HCT116 (cell line): ENCODE measurements around the gene CCDC146. TPM values are rescaled to one million over a fixed set of nuclear protein-coding genes. Genes with fewer than 3 reads are reported as not detected.

Source experiments
- ATAC-seq: fragments of 200-7000 bp; cut with Tn5 transposase; 2 replicates; pipeline ENCODE4 v1.9.1; 2020; ENCODE audit warnings: mild to moderate bottlenecking, moderate library complexity
- BruUV-seq: library from RNA; stranded (reverse); fragments of 400-500 nt; replicated peaks from 2 replicates; lab custom pipeline; 2021; lab: Mats Ljungman, UMichigan
- CTCF ChIA-PET: fragments of 300-600 bp; sonication (Branson Sonifier 250); formaldehyde crosslinking; loops from one replicate; lab custom pipeline; 2021; ENCODE audit warnings: antibody characterized with exemption; lab: Charles Lee
- POLR2A ChIA-PET: fragments of 300-600, 350-600 bp; sonication (Branson Sonifier 250); formaldehyde crosslinking; loops from one replicate; lab custom pipeline; 2021; ENCODE audit warnings: antibody characterized with exemption; lab: Charles Lee
- RAD21 ChIA-PET, 2 experiments: fragments of 300-600 bp; sonication (Branson Sonifier 250); formaldehyde crosslinking; loops; one replicate each; lab custom pipeline; 2023; ENCODE audit warnings: low total read pairs in 2 of 2; ENCODE audit not compliant: uncharacterized antibody in 2 of 2, unreplicated experiment in 2 of 2, low non-redundant PET in 1 of 2; lab: Charles Lee
- DNase-seq: peaks from one replicate; pipeline ENCODE4 v3.0.0-alpha.2; 2010; ENCODE audit warnings: low read depth, low spot score
- H2AFZ ChIP-seq: fragments of 200-600 bp; shearing (Covaris generic), sonication (generic); 2 replicates; pipeline ENCODE4 v1.6.1; 2017; ENCODE audit warnings: low read depth, mixed run types, mixed read lengths, antibody characterized with exemption, low read length; ENCODE audit not compliant: poor library complexity, severe bottlenecking
- H3K27ac ChIP-seq: 2 replicates; pipeline ENCODE4 v1.5.1; 2012; ENCODE audit warnings: low read depth, low read length
- H3K27me3 ChIP-seq: fragments of 200-600 bp; sonication (generic); 2 replicates; pipeline ENCODE4 v1.6.1; 2016; ENCODE audit warnings: mixed run types, low read length, mixed read lengths; ENCODE audit not compliant: insufficient read depth
- H3K36me3 ChIP-seq, 2 experiments: fragments of 200-500 bp in 1 of 2; fragments of 200-600 bp in 1 of 2; sonication (Bioruptor generic) in 1 of 2; sonication (generic) in 1 of 2; 2 replicates each; pipeline versions ENCODE4 v1.5.1 to v1.6.1; 2014 to 2016; ENCODE audit warnings: low read length in 2 of 2, inconsistent platforms in 1 of 2, mixed read lengths in 1 of 2, mixed run types in 1 of 2; ENCODE audit not compliant: insufficient read depth in 2 of 2, control insufficient read depth in 1 of 2
- H3K4me1 ChIP-seq, 2 experiments: fragments of 200-600 bp in 1 of 2; sonication (generic) in 1 of 2; 2 replicates each; pipeline versions ENCODE4 v1.5.1 to v1.6.1; 2012 to 2017; ENCODE audit warnings: low read length in 2 of 2, inconsistent platforms in 1 of 2, mild to moderate bottlenecking in 1 of 2, mixed read lengths in 1 of 2, mixed run types in 1 of 2, moderate library complexity in 1 of 2; ENCODE audit not compliant: insufficient read depth in 2 of 2, control insufficient read depth in 1 of 2
- H3K4me2 ChIP-seq: fragments of 200-600 bp; sonication (generic); 2 replicates; pipeline ENCODE4 v1.6.1; 2017; ENCODE audit warnings: mixed run types, low read length, mixed read lengths
- H3K4me3 ChIP-seq, 2 experiments: fragments of 200-600 bp in 1 of 2; sonication (generic) in 1 of 2; replicated peaks in 1 of 2; 2 replicates each; pipeline ENCODE4 v1.5.1; 2011 to 2016; ENCODE audit warnings: low read length in 2 of 2, control low read depth in 1 of 2, low read depth in 1 of 2, mild to moderate bottlenecking in 1 of 2, mixed read lengths in 1 of 2, mixed run types in 1 of 2
- H3K79me2 ChIP-seq: fragments of 200-600 bp; sonication (generic); 2 replicates; pipeline ENCODE4 v1.6.1; 2017; ENCODE audit warnings: mild to moderate bottlenecking, mixed run types, low read length, moderate library complexity, mixed read lengths; ENCODE audit not compliant: insufficient read depth
- H3K9ac ChIP-seq: fragments of 200-600 bp; sonication (generic); 2 replicates; pipeline ENCODE4 v1.6.1; 2016; ENCODE audit warnings: low read length, mixed read lengths
- H3K9me2 ChIP-seq: fragments of 200-600 bp; sonication (generic), shearing (Covaris generic); 2 replicates; pipeline ENCODE4 v1.6.1; 2017; ENCODE audit warnings: mixed run types, mild to moderate bottlenecking, moderate library complexity; ENCODE audit not compliant: insufficient read depth
- H3K9me3 ChIP-seq, 2 experiments: fragments of 200-500 bp in 1 of 2; fragments of 200-600 bp in 1 of 2; sonication (Bioruptor generic) in 1 of 2; sonication (generic) in 1 of 2; 2 replicates each; pipeline ENCODE4 v1.6.1; 2014 to 2017; ENCODE audit warnings: low read length in 2 of 2, mixed read lengths in 2 of 2, inconsistent platforms in 1 of 2, low read depth in 1 of 2, mild to moderate bottlenecking in 1 of 2, mixed run types in 1 of 2, moderate library complexity in 1 of 2; ENCODE audit not compliant: control insufficient read depth in 1 of 2, insufficient read depth in 1 of 2
- H4K20me1 ChIP-seq: fragments of 200-600 bp; sonication (generic), shearing (Covaris generic); 2 replicates; pipeline ENCODE4 v1.6.1; 2017; ENCODE audit warnings: mixed run types, mild to moderate bottlenecking, moderate library complexity; ENCODE audit not compliant: insufficient read depth
- ATF3 ChIP-seq: IDR thresholded peaks from 2 replicates; pipeline ENCODE4 v1.6.1; 2012
- CBX3 ChIP-seq: IDR thresholded peaks from 2 replicates; pipeline ENCODE4 v1.6.1; 2012; ENCODE audit warnings: low read depth
- CEBPB ChIP-seq: IDR thresholded peaks from 2 replicates; pipeline ENCODE4 v1.6.1; 2012; ENCODE audit warnings: low read depth
- EGR1 ChIP-seq: IDR thresholded peaks from 2 replicates; pipeline ENCODE4 v1.6.1; 2012; ENCODE audit warnings: low read depth
- ELF1 ChIP-seq: IDR thresholded peaks from 2 replicates; pipeline ENCODE4 v1.6.1; 2012; ENCODE audit warnings: low read depth, borderline replicate concordance
- FOSL1 ChIP-seq: IDR thresholded peaks from 2 replicates; pipeline ENCODE4 v1.6.1; 2012; ENCODE audit warnings: low read depth
- JUND ChIP-seq: IDR thresholded peaks from 2 replicates; pipeline ENCODE4 v1.6.1; 2012
- SIN3A ChIP-seq: IDR thresholded peaks from 2 replicates; pipeline ENCODE4 v1.6.1; 2012; ENCODE audit warnings: low read depth
- SRF ChIP-seq: IDR thresholded peaks from 2 replicates; pipeline ENCODE4 v1.6.1; 2012; ENCODE audit warnings: low read depth
- YY1 ChIP-seq: IDR thresholded peaks from 2 replicates; pipeline ENCODE4 v1.6.1; 2011; ENCODE audit warnings: low read length, low read depth, moderate library complexity, mild to moderate bottlenecking; ENCODE audit not compliant: insufficient replicate concordance; ENCODE audit errors: extremely low read depth
- ZBTB33 ChIP-seq: IDR thresholded peaks from 2 replicates; pipeline ENCODE4 v1.6.1; 2011; ENCODE audit warnings: mild to moderate bottlenecking, low read length, moderate library complexity; ENCODE audit not compliant: insufficient replicate concordance; ENCODE audit errors: extremely low read depth
- ZFX ChIP-seq: fragments of 450-650 bp; IDR thresholded peaks from 2 replicates; pipeline ENCODE4 v1.6.1; 2017
- ZNF274 ChIP-seq: fragments of 200-500 bp; sonication (Bioruptor generic); IDR thresholded peaks from 2 replicates; pipeline ENCODE4 v1.6.1; 2014; ENCODE audit warnings: mild to moderate bottlenecking, low read depth, low read length, inconsistent platforms
- intact Hi-C: fragments of 100-400 bp; cut with micrococcal nuclease; formaldehyde crosslinking; loops from 2 replicates; pipeline ENCODE4 v1.10.0; 2022
- total RNA-seq: library from RNA; stranded (reverse); gene quantifications from one replicate; pipeline ENCODE4 v1.2.1, GENCODE V29; 2021; ENCODE audit not compliant: unreplicated experiment

The CCDC146 gene
- total RNA-seq, 1 experiment from 2014 or later, result 6.3 TPM

GRCh38 chr7:77327067-77327931 is 204.9 kb downstream of the CCDC146 start:
- CTCF ChIA-PET, result no interaction called here
- Histone ChIP-seq H2AFZ (no peak overlapping the region), H3K4me2 (no peak overlapping the region)
- TF ChIP-seq CEBPB (peak; percentile 69), JUND (no peak), ATF3 (no peak)
- TF ChIP-seq, all 23 proteins: peak for 1
- no peaks in the 10 kb centered on the region for H3K27me3 ChIP-seq
- H3K9me2 ChIP-seq, result no peaks in the 10 kb centered on the region
- BruUV-seq, result no TSS peak
- no peaks in the 10 kb centered on the region for H3K9me3 ChIP-seq
- no peak for DNase-seq
- peaks cover 0 to 22% of the 10 kb centered on the region in 2 experiments; a peak in 2 of 4 replicates for H3K4me1 ChIP-seq
- no peak overlapping the region for H3K4me3 ChIP-seq
- POLR2A ChIA-PET, result no interaction called here
- no peak for ATAC-seq
- no peaks in the 10 kb centered on the region for H3K79me2 ChIP-seq
- H3K27ac ChIP-seq, result no peak overlapping the region
- H3K36me3 ChIP-seq, result no peaks in the 10 kb centered on the region
- intact Hi-C loops, result no loop called here
- RAD21 ChIA-PET, result no interaction called here
- no peaks in the 10 kb centered on the region for H4K20me1 ChIP-seq
- H3K9ac ChIP-seq, result no peak overlapping the region

GRCh38 chr7:77327932-77328628 is 205.7 kb downstream of the CCDC146 start:
- no peak for ATAC-seq
- POLR2A ChIA-PET, result no interaction called here

More at GRCh38 chr7:77327932-77328628, 205.7 kb downstream of the CCDC146 start:
- Histone ChIP-seq H4K20me1 (no peaks in the 10 kb centered on the region), H3K79me2 (no peaks in the 10 kb centered on the region), H3K4me1 (peaks cover 0 to 23% of the 10 kb centered on the region in 2 experiments; a peak in 2 of 4 replicates), H3K27ac (no peak overlapping the region), H3K4me2 (no peak overlapping the region), H3K9me3 (no peaks in the 10 kb centered on the region), H3K9ac (no peak overlapping the region), H2AFZ (no peak overlapping the region), H3K4me3 (no peak overlapping the region), H3K27me3 (no peaks in the 10 kb centered on the region), H3K36me3 (no peaks in the 10 kb centered on the region), H3K9me2 (no peaks in the 10 kb centered on the region)
- RAD21 ChIA-PET, result no interaction called here
- BruUV-seq, result no TSS peak
- no peak for TF ChIP-seq ELF1
- TF ChIP-seq ZNF274, result no peak
- no peak for TF ChIP-seq ZFX
- TF ChIP-seq EGR1, result no peak
- TF ChIP-seq ZBTB33, result no peak
- TF ChIP-seq SIN3A, result no peak
- no peak for TF ChIP-seq YY1
- no peak for TF ChIP-seq CBX3
- no peak for TF ChIP-seq SRF
- no peak for TF ChIP-seq FOSL1
- CTCF ChIA-PET, result no interaction called here
- intact Hi-C loops, result no loop called here
- no peak for DNase-seq
